MG63 (cell line): ENCODE results near the gene SLC39A5. TPM values are rescaled to one million over a fixed set of nuclear protein-coding genes. Genes with fewer than 3 reads are reported as not detected.
"Not testable (repeated sequence)": the region's sequence is repeated elsewhere in the genome, so short reads cannot be mapped to it uniquely, and the experiment has no call there.

ENCODE experiments used
- DNase-seq: peaks from one replicate; pipeline ENCODE4 v3.0.0-alpha.2; 2020
- H3K27me3 ChIP-seq: fragments of 250-450 bp; sonication (Bioruptor Pico); 2 replicates; pipeline ENCODE4 v1.5.1; 2020; ENCODE audit warnings: mild to moderate bottlenecking, moderate library complexity
- H3K36me3 ChIP-seq: fragments of 250-450 bp; sonication (Bioruptor Pico); 2 replicates; pipeline ENCODE4 v1.5.1; 2020; ENCODE audit warnings: mild to moderate bottlenecking, moderate library complexity
- H3K4me3 ChIP-seq: fragments of 250-450 bp; sonication (Bioruptor Pico); 2 replicates; pipeline ENCODE4 v1.5.1; 2020; ENCODE audit warnings: mild to moderate bottlenecking, moderate library complexity
- H3K9me3 ChIP-seq: fragments of 250-450 bp; sonication (Bioruptor Pico); 2 replicates; pipeline ENCODE4 v1.5.1; 2020; ENCODE audit warnings: mild to moderate bottlenecking, moderate library complexity
- total RNA-seq: library from RNA; depleted of rRNA; stranded (reverse); fragments of >200 nt; shearing (Covaris generic); gene quantifications from 2 replicates; pipeline ENCODE4 v1.2.3, GENCODE V29; 2014; ENCODE audit warnings: low replicate concordance; rRNA removed

SLC39A5 gene
- not detected in 2 replicates for total RNA-seq

- no peak for DNase-seq
- H3K9me3 ChIP-seq: no peaks in the 10 kb centered on the region
- H3K27me3 ChIP-seq: no peaks in the 10 kb centered on the region
- H3K36me3 ChIP-seq: peaks cover 4% of the 10 kb centered on the region; the same call in 1 of the 2 replicates
- H3K4me3 ChIP-seq: no peak within 1 kb of the TSS
These were observed at the start of gene SLC39A5 for GRCh38 chr12:56229916-56230431. Gene SLC39A5, plus strand, starts transcription at chr12:56230051. Its CDS starts 1,224 bp downstream, at chr12:56231275.

- H3K27me3 ChIP-seq: no peaks in the 10 kb centered on the region
- H3K36me3 ChIP-seq: peaks cover 47% of the 10 kb centered on the region
- H3K4me3 ChIP-seq: no peak overlapping the region
- DNase-seq: no peak
- no peaks in the 10 kb centered on the region for H3K9me3 ChIP-seq
These were observed 42.9 kb upstream of the SLC39A5 start for GRCh38 chr12:56186957-56187356.

GRCh38 chr12:56188131-56188777 lies 41.6 kb upstream of the SLC39A5 start:
- Histone ChIP-seq H3K9me3 (no peaks in the 10 kb centered on the region), H3K4me3 (peak overlapping the region; percentile 81), H3K27me3 (no peaks in the 10 kb centered on the region), H3K36me3 (peaks cover 39% of the 10 kb centered on the region)
- DNase-seq: no peak

- Histone ChIP-seq H3K4me3 (peak overlapping the region; percentile 81), H3K9me3 (no peaks in the 10 kb centered on the region), H3K27me3 (no peaks in the 10 kb centered on the region), H3K36me3 (peaks cover 34% of the 10 kb centered on the region)
- DNase-seq: no peak
These were observed 41.1 kb upstream of the SLC39A5 start for GRCh38 chr12:56188778-56189098.

- Histone ChIP-seq H3K27me3 (no peaks in the 10 kb centered on the region), H3K9me3 (no peaks in the 10 kb centered on the region), H3K4me3 (peak within 1 kb of the TSS; percentile 81), H3K36me3 (peaks cover 28% of the 10 kb centered on the region)
- peak; percentile 84 for DNase-seq
These were observed 40.5 kb upstream of the SLC39A5 start, which contains the start of gene SMARCC2 for GRCh38 chr12:56189099-56189917. Gene SMARCC2, minus strand, starts transcription at chr12:56189483. Its CDS starts 22 bp downstream, at chr12:56189461.

- no peaks in the 10 kb centered on the region for H3K27me3 ChIP-seq
- peak; percentile 74 for DNase-seq
These were observed 39.7 kb upstream of the SLC39A5 start for GRCh38 chr12:56189918-56190694.

GRCh38 chr12:56190695-56191155 lies 39.1 kb upstream of the SLC39A5 start:
- peak overlapping the region; percentile 81 for H3K4me3 ChIP-seq
- no peaks in the 10 kb centered on the region for H3K9me3 ChIP-seq
- no peak for DNase-seq
- H3K36me3 ChIP-seq: peaks cover 17% of the 10 kb centered on the region
- H3K27me3 ChIP-seq: no peaks in the 10 kb centered on the region

More at GRCh38 chr12:56189918-56190694, 39.7 kb upstream of the SLC39A5 start:
- H3K36me3 ChIP-seq: peaks cover 20% of the 10 kb centered on the region
- no peaks in the 10 kb centered on the region for H3K9me3 ChIP-seq
- peak overlapping the region; percentile 81 for H3K4me3 ChIP-seq

- no peaks in the 10 kb centered on the region for H3K9me3 ChIP-seq
- H3K4me3 ChIP-seq: no peak overlapping the region
- H3K36me3 ChIP-seq: no peaks in the 10 kb centered on the region
- DNase-seq: no peak
- H3K27me3 ChIP-seq: no peaks in the 10 kb centered on the region
These were observed 37.3 kb upstream of the SLC39A5 start for GRCh38 chr12:56192582-56192981.

- DNase-seq: peak; percentile 52
These were observed 36.7 kb upstream of the SLC39A5 start for GRCh38 chr12:56193025-56193578.

GRCh38 chr12:56196818-56197550 lies 32.9 kb upstream of the SLC39A5 start:
- not testable (repeated sequence) for H3K36me3 ChIP-seq
- DNase-seq: peak; percentile 84

More at GRCh38 chr12:56193025-56193578, 36.7 kb upstream of the SLC39A5 start:
- Histone ChIP-seq H3K36me3 (no peaks in the 10 kb centered on the region), H3K9me3 (no peaks in the 10 kb centered on the region), H3K4me3 (no peak overlapping the region), H3K27me3 (no peaks in the 10 kb centered on the region)

GRCh38 chr12:56197921-56198635 lies 31.8 kb upstream of the SLC39A5 start:
- DNase-seq: no peak
- H3K4me3 ChIP-seq: no peak overlapping the region
- no peaks in the 10 kb centered on the region for H3K9me3 ChIP-seq
- no peaks in the 10 kb centered on the region for H3K27me3 ChIP-seq
- no peaks in the 10 kb centered on the region for H3K36me3 ChIP-seq

More at GRCh38 chr12:56196818-56197550, 32.9 kb upstream of the SLC39A5 start:
- H3K27me3 ChIP-seq, H3K9me3 ChIP-seq, H3K4me3 ChIP-seq: not testable (repeated sequence)

GRCh38 chr12:56198836-56199235 lies 31.0 kb upstream of the SLC39A5 start:
- Histone ChIP-seq H3K27me3 (no peaks in the 10 kb centered on the region), H3K9me3 (no peaks in the 10 kb centered on the region), H3K36me3 (no peaks in the 10 kb centered on the region), H3K4me3 (no peak overlapping the region)
- DNase-seq: no peak

- Histone ChIP-seq H3K27me3 (no peaks in the 10 kb centered on the region), H3K36me3 (peaks cover 27% of the 10 kb centered on the region), H3K4me3 (no peak overlapping the region)
These were observed 27.5 kb upstream of the SLC39A5 start for GRCh38 chr12:56202366-56202765.

GRCh38 chr12:56202838-56203237 lies 27.0 kb upstream of the SLC39A5 start:
- no peak overlapping the region for H3K4me3 ChIP-seq
- no peaks in the 10 kb centered on the region for H3K9me3 ChIP-seq
- no peak for DNase-seq
- no peaks in the 10 kb centered on the region for H3K27me3 ChIP-seq
- H3K36me3 ChIP-seq: peaks cover 32% of the 10 kb centered on the region

More at GRCh38 chr12:56202366-56202765, 27.5 kb upstream of the SLC39A5 start:
- H3K9me3 ChIP-seq: no peaks in the 10 kb centered on the region
- DNase-seq: no peak

GRCh38 chr12:56204275-56204674 lies 25.6 kb upstream of the SLC39A5 start:
- no peaks in the 10 kb centered on the region for H3K27me3 ChIP-seq

More at GRCh38 chr12:56204275-56204674, 25.6 kb upstream of the SLC39A5 start:
- Histone ChIP-seq H3K4me3 (no peak overlapping the region), H3K36me3 (peaks cover 43% of the 10 kb centered on the region), H3K9me3 (no peaks in the 10 kb centered on the region)
- no peak for DNase-seq
